Measurements from ENCODE around the gene DCST1. TPM values are rescaled to one million over a fixed set of nuclear protein-coding genes. Genes with fewer than 3 reads are reported as not detected.

Gene DCST1
- total and polyA plus RNA-seq, 2 of the 8 experiments (the other 6 are each of a cell fraction or from before 2014, with no cell fraction given) = not detected

- peak; percentile 36 for TF ChIP-seq ASH2L (IDR thresholded peaks at IDR 0.05; ENCODE audit: low read length)
- no peak for TF ChIP-seq CBX8 (IDR thresholded peaks at IDR 0.05; ENCODE audit: borderline replicate concordance, low read depth, low read length)
- TF ChIP-seq ATF2 (IDR thresholded peaks at IDR 0.05; ENCODE audit: low read length) = no peak
- 0 out of 2 replicates have a peak, but pooled peaks have one; percentile 5 for TF ChIP-seq YY1 (IDR thresholded peaks at IDR 0.05; ENCODE audit: low read depth, low read length)
- no peak for TF ChIP-seq BCL11A (IDR thresholded peaks at IDR 0.05; ENCODE audit: low read depth in 2 of 2, low read length in 2 of 2)
- no peak for TF ChIP-seq CBX5 (IDR thresholded peaks at IDR 0.05; ENCODE audit: low read depth, low read length)
- peak; percentile 85 for TF ChIP-seq EGR1 (IDR thresholded peaks at IDR 0.05; ENCODE audit: borderline replicate concordance, low read depth, low read length)
- TF ChIP-seq SUZ12 (IDR thresholded peaks at IDR 0.05; ENCODE audit: low read length) = no peak; the same call in 1 of the 2 replicates
- no peak for TF ChIP-seq CHD1 (IDR thresholded peaks at IDR 0.05; ENCODE audit: low read depth, low read length)
- TF ChIP-seq RNF2 (IDR thresholded peaks at IDR 0.05; ENCODE audit: borderline replicate concordance, low read depth, low read length, missing control alignments, poor library complexity, severe bottlenecking) = no peak
- TF ChIP-seq RBBP5 (IDR thresholded peaks at IDR 0.05; ENCODE audit: borderline replicate concordance, low read depth, low read length) = no peak
- TF ChIP-seq BACH1 (IDR thresholded peaks at IDR 0.05; ENCODE audit: low read length) = no peak
- TF ChIP-seq KDM1A (IDR thresholded peaks at IDR 0.05; ENCODE audit: borderline replicate concordance, low read length) = no peak
- TF ChIP-seq CEBPB (IDR thresholded peaks at IDR 0.05; ENCODE audit: low read depth, low read length) = no peak
- peak; percentile 35; the same call in 1 of the 2 replicates for TF ChIP-seq MAX (IDR thresholded peaks at IDR 0.05)
- TF ChIP-seq GABPA (IDR thresholded peaks at IDR 0.05; ENCODE audit: borderline replicate concordance, insufficient read depth, low read length) = no peak
- TF ChIP-seq KDM4A (IDR thresholded peaks at IDR 0.05; ENCODE audit: low read depth, low read length, severe bottlenecking) = peak; percentile 29
- TF ChIP-seq SAP30 (IDR thresholded peaks at IDR 0.05; ENCODE audit: insufficient read depth, insufficient replicate concordance, low read length) = no peak
- TF ChIP-seq FOSL1 (IDR thresholded peaks at IDR 0.05; ENCODE audit: insufficient read depth, low read depth, low read length) = no peak
Observed at GRCh38 chr1:155078469-155079209, 45.0 kb downstream of the DCST1 start, which contains the start of gene EFNA3 (continued).
